ENCODE measurements around the gene PCIF1.
"Not testable (repeated sequence)": the region's sequence is repeated elsewhere in the genome, so short reads cannot be mapped to it uniquely, and the experiment has no call there.

The PCIF1 gene

DNA sequence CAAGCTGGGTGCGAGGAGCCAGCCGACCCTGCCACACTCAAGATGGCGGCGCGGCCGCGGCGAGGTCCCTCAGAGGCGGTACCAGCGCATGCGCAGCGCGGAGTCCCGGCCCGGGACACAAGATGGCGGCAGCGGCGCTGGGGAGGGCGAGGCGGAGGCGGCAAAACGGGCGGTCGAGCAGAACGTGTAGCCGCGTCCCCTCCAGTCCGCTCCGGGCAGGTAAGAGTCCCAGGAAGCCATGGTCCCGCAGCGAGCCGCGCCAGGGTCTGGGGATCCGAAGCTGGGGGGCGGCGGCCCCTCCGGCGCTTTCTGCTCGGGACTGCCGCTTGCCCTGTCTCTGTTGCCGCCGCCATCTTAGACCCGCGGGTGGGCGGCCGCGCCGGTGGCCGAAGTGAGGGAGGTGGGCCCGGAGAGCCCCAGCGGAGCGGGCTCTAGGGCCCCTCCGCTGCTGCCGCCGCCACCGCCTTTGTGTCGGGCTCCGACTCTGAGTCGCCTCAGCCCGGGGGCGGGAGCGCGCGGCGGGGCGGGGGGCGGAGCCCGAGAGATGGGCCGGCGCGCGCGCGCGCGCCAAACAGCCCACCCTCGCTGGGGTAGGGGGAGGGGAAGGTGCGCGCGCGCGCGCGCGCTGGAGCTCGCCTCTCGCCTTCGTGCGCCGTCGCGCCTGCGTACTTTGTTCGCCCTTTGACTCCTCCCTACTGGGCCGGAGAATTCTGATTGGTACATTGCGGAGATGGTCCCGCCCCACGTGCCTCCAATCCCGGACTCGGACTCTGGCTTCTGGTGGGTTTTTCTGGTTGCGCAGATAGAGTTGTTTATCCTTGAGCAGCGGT, at the start of gene PCIF1:
Gene PCIF1 (plus strand): TSS at position 98 of the 830 bp plus-strand sequence. CDS start 4,317 bp downstream, outside the sequence.
- peak; percentile 96 to 99 (median 98) for DNase-seq

DNA sequence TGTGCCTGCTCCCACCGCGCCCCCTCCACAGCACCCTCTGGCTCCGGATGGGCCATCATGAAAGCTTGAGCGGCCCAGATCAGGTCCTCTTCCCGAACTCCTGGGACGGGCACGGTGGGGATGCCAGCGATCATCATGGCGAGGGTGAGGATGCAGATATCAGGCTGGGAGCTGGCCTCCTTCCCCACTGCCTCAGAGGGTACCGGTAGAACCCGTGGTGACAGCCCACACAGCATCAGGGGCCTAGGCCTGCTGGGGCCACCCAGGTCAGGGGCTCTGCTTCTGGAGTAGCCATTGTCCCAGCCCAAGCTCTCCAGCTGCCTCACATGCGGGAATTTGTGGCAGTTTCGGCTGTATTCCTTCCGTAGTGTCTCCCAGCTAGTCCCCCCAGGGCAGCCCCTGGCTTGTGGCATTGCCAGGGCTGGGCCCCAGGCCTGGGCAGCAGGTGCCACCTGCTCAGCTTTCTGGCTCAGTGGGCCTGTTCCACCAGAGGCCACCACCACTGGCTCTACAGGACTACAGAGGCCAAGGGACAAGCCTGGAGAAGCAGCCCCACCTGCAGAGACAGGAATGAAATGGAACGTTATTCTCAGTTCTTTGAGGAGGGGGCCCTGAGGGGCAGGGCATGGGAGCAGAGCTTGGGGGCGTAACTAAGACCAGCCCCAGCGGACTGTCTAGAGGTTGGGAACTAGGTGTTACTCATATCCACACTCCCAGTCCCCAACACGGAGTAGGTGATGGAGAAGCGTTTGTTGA, 47.7 kb upstream of the PCIF1 start:
- DNase-seq = no peak

DNA sequence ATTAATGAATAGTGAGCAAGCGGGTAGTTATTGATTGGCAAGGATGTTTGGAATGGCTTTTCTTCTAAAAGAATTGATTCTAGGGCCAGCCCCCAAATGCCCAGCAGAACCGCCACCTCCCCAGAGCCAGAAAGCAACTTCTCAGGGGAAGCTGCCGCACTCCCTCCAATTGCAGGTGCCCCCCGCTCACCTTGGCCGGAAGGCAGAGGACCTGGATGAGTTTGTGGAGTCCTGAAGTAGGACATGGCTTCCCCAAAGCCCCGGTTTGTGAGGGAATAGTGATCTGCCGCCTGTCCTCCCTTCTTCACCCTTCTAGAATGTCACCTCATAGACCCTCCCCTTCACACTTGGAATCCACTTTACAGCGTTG, 47.2 kb upstream of the PCIF1 start, which contains the start of gene SPATA25:
Gene SPATA25 (minus strand): TSS at position 277 of the 370 bp plus-strand sequence. CDS start 32 bp downstream, at position 245.
- DNase-seq = no peak

DNA sequence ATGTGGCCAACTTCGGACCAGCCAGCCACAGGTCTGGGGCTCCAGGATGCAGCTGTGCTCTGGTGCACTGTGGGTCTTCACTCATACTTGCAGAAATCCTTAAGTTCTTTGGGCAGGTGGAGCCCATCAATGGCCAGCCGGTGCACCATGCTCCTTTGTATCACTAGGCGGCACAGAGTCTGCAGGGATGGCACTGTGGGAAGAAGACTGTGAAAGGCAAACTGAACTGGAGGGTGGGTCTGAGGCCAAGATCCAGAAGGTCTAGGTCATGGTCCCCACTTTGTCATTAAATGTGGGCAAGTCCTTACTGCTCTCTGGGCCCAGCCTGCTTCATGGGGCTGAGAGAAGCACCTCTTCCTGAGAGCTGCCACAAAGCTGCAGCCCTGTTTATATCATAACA, 45.8 kb upstream of the PCIF1 start:
- DNase-seq = no peak

DNA sequence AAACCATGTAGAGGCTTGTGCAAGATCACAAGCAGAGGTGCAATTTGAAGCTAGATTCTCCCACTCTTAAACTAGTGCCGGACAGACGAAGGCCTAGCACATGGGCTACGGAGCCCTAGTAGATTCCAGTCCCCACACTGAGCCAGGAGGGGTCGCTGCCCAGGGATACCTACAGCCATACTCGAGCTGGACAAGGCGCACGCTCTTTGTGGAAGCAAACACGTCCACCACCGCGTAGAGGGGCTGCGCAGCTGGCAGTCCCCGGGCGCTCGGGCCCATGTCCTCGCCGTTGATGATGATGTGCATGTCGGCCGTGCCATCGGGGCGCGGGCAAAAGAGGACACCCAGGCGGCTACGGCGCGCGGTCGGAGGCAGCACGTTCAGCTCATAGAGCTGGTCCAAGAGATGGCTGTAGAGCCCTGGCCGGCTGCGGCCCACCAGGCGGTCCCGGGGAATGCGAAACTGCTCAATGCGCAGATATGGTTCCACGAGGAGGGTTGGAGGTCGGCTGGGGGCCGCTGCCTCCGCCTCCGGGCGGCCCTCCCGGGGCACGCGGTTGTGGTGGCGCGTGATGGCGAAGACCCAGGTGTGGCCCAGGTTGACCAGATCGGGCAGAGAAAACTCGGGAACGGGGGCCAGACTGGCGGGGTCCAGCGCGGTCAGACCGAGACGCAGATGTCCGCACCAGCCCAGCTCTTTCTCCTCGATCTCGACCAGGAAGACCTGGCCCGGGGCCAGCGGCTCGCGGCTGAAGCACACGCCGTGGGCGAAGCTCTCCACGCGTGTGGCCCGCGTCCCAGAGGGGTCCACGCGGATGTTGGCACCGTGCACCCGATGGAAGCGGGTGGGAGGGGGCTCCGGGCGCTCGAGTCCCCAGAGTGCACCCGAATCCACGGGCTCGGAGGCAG, 44.2 kb upstream of the PCIF1 start:
- DNase-seq = peak in 5 of 6 experiments; percentile 20 to 54 (median 38)

DNA sequence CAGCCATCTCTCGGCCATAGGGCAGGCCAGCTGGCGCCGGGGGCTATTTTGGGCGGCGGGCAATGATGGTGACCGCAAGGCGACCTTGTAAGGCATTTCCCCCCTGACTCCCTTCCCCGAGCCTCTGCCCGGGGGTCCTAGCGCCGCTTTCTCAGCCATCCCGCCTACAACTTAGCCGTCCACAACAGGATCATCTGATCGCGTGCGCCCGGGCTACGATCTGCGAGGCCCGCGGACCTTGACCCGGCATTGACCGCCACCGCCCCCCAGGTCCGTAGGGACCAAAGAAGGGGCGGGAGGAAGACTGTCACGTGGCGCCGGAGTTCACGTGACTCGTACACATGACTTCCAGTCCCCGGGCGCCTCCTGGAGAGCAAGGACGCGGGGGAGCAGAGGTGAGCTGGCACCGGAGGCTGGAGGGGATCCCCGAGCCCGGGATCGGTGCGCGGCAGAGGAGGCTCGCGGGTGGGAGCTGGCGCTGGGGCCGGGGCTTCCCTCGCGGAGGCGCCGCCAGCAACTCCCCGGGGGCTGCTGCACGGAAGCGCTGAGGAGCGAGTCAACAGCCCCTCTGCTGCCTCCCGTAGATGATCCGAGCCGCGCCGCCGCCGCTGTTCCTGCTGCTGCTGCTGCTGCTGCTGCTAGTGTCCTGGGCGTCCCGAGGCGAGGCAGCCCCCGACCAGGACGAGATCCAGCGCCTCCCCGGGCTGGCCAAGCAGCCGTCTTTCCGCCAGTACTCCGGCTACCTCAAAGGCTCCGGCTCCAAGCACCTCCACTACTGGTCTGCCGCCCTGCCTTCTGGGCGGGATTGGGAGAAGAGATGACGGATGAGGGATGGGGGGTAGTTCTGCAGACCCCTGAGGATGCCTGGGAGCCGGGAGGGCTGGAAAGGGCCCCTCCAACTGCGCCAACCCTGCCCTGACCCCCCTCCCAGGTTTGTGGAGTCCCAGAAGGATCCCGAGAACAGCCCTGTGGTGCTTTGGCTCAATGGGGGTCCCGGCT, 43.2 kb upstream of the PCIF1 start, which contains the start of the genes CTSA and NEURL2:
Gene CTSA (plus strand): TSS at position 351 of the 999 bp plus-strand sequence. CDS start 234 bp downstream, at position 585.
Gene NEURL2 (minus strand): TSS at position 224 of the 999 bp plus-strand sequence. CDS start 217 bp downstream, at position 7.
- DNase-seq = peak; percentile 65 to 85 (median 82)

DNA sequence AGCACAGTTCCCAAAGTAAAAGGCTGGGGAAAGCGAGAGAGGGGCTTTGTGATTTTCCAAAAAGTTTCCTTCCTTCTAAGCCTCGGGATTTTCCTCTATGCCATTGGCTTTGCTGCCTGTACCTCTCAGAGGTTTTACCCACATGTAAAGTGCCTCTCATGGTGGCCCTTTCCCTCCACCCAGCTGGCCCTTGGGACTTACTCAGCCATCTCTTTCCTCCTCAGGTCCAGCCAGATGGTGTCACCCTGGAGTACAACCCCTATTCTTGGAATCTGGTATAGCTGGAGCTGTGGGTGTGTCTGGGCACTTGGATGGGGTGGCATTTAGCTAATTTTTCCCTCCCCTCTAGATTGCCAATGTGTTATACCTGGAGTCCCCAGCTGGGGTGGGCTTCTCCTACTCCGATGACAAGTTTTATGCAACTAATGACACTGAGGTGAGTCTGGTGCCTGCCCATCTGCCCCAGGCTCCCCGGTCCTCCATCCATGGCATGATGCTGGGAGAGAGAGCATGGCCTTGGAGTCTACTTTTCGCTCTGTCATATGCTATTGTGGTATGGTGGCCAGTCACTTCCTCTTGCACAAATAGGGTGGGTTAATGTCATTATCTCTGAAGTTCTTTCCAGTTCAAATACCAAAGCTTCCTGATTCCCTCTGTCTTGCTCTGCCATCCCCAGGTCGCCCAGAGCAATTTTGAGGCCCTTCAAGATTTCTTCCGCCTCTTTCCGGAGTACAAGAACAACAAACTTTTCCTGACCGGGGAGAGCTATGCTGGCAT, 42.2 kb upstream of the PCIF1 start:
- no peak for DNase-seq

DNA sequence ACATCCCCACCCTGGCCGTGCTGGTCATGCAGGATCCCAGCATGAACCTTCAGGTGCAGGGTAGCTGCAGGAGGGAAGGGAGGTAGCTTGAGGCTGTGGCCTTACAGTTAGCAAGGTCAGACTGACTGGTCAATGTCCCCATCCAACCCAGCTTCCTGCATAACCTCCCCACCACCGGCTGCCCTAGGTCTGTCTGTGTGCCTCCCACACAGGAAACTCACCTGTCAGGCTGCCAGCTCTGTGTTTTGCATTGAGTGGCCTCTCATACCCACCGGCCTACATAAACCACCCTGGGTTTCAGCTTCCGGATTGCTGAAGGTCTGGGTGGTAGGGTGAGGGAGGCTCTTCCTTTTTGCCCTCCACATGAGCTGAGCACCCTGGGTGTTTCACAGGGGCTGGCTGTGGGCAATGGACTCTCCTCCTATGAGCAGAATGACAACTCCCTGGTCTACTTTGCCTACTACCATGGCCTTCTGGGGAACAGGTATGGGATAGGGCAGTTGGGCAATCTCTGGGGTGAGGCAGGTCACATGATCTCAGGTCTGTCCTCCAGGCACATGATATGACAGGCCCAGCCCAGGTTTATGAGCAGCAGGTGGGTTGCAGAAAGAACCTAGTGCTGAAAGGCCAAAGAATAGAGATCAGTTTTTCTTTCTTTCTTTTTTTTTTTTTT, 41.5 kb upstream of the PCIF1 start:
- DNase-seq = no peak

DNA sequence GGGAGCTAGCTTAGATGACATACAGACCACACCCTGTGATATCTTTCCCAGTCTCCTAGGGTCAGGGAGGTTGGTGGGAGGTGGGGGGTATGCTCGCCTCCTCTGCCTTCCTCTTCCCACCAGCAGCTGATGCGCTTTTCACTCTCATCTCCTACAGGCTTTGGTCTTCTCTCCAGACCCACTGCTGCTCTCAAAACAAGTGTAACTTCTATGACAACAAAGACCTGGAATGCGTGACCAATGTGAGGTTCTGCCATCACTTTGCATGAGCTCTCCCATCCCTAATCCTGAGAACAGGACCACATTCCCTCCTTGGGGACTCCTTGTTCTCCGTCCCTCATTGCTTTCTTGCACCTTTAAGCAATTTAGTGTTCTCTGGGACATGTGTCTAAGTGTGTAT, 40.7 kb upstream of the PCIF1 start:
- DNase-seq = no peak

DNA sequence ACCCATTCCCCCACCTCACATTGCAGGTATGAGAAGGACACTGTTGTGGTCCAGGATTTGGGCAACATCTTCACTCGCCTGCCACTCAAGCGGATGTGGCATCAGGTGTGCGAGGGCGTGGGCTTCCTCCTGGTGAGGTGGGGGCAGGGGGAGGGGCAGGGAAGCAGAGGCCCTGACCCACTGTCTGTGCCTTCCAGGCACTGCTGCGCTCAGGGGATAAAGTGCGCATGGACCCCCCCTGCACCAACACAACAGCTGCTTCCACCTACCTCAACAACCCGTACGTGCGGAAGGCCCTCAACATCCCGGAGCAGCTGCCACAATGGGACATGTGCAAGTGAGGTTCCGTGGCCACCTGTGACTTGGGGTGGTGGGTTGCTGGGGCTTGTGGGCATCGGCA, 39.7 kb upstream of the PCIF1 start:
- no peak for DNase-seq

DNA sequence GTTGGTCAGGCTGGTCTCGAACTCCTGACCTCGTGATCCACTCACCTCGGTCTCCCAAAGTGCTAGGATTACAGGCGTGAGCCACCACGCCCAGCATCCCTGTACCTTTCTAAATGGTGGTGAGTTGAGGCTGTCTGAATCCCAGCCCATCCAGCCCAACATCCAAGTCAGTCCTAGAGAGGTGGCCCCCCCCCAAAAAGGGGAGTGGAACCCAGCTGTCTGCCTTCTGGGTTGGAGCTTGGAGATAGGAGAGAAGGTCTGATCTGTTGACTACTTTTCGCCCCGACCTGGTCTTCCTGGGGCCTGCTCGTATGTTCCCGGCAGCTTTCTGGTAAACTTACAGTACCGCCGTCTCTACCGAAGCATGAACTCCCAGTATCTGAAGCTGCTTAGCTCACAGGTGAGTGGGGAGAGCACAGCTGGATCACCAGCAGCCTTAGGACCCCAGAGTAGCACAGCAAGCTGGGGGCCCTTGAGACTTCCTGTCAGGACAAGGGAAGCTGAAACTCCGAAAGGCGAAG, 37.8 kb upstream of the PCIF1 start:
- no peak for DNase-seq

DNA sequence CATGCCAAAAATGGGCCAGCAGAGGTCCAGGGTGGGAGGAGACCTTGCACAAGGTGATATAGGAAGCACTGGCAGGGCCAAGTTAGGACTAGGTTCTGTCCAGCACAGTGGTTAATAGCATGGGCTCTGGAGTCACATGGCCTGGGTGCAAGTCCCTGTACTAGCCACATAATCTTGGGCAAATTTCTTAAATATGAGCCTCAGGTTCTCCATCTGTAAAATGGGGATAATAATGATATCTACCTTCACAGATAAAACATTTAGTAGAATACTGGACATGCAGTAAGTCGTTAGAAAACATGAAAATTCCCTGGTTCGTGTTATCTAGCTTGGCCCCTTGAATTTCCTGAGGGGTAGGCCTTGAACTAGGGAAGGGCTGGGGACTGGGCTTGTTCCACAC, 37.2 kb upstream of the PCIF1 start:
- DNase-seq = no peak

DNA sequence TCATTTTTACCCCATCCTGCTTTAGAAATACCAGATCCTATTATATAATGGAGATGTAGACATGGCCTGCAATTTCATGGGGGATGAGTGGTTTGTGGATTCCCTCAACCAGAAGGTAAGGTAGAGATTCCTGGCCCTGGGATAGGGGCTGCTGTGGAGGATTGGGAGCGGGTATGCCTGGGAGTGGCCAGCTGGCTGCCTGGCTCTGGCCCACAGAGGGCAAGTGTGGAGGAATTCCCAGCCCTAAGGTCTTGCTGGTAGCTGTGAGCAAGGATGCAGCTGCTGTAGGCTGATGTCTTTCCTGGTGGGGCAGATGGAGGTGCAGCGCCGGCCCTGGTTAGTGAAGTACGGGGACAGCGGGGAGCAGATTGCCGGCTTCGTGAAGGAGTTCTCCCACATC, 36.8 kb upstream of the PCIF1 start:
- no peak for DNase-seq

DNA sequence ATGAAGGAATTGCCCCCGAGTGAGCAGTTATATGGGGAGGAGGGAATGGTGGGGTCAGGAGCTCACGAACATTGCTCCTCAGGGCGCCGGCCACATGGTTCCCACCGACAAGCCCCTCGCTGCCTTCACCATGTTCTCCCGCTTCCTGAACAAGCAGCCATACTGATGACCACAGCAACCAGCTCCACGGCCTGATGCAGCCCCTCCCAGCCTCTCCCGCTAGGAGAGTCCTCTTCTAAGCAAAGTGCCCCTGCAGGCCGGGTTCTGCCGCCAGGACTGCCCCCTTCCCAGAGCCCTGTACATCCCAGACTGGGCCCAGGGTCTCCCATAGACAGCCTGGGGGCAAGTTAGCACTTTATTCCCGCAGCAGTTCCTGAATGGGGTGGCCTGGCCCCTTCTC, 36.2 kb upstream of the PCIF1 start:
- DNase-seq = no peak

DNA sequence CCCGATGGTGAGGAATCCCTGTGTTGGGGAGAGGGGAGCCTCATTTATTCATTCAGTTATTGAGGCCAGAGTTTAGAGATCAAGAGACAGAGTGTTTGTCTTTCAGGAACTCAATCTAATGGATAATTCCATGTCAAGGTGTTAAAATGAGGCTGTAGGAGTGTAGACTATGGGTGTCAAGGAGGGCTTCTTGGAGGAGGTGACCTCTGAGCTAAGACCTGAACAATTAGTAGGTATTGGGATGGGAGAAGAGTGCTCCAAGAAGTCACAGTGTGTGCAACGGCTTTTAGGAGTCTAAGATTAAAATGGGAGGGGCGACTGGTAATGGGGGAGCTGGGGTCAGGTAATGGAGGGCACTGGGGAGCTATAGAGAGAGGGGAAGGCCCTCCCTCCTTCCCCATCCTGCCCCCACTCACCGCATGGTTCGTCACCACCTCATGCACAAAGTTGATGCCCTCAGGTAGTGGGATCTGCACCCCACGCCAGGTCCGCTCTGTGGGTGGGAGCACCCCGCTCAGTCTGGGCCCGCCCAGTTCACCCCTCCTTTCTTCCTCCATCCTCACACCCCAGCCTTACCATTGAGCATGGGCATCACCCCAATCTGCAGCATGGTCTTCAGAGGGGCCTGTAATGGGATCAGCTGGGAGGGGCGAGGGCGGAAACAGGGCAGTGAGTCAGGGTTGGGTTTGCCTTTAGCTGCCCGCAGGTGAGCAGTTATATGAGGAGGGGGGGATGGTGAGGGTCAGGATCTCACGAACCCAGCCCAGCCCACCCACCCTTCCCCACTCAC, 35.2 kb upstream of the PCIF1 start:
- DNase-seq = no peak

DNA sequence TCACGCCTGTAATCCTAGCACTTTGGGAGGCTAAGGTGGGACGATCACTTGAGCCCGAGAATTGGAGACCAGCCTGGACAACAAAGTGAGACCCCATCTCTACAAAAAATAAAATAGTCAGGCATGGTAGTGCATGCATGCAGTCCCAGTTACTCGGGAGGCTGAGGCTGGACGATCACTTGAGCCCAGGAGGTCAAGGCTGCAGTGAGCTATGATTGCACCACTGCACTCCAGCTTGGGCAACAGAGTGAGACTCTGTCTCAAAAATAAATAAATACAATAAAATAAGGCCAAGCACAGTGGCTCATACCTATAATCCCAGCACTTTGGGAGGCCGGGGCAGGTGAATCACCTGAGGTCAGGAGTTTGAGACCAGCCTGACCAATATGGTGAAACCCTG, 33.2 kb upstream of the PCIF1 start:
- not testable (repeated sequence) for DNase-seq

DNA sequence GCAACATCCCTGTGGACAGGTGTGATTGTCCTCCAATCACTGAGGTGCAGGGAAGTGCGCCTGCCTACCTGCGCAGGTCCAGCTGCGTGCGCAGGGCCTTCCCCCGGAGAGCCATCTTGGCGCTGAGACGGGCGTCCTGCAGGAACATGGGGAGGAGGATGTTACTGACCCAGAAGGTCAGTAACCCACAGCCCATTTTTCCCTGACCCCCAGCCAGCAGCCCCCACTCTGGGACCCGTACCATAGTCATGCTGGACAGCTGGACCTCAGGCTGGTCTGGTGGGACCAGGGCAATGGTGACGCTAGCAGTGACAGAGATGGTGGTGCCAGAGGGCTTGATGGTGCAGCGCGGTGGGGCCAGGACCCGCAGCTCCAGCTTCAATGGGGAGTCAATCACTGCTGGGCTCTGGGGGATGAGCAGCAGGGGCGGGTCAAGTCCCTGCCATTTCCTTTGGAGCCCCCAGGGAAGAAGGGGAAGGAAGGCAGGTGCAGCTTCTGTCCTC, 32.2 kb upstream of the PCIF1 start:
- DNase-seq = no peak

Data from stimulated activated naive CD4-positive, alpha-beta T cell (primary cell).